CD1c-positive myeloid dendritic cell (primary cell): ENCODE measurements around the gene ROBO4.
A peak's percentile ranks its signal among the peaks of the same experiment; 100 is the strongest.

Source experiments
- DNase-seq: peaks from one replicate; pipeline ENCODE4 v3.0.0-alpha.2; 2016; ENCODE audit errors: extremely low spot score

ROBO4 gene

DNA sequence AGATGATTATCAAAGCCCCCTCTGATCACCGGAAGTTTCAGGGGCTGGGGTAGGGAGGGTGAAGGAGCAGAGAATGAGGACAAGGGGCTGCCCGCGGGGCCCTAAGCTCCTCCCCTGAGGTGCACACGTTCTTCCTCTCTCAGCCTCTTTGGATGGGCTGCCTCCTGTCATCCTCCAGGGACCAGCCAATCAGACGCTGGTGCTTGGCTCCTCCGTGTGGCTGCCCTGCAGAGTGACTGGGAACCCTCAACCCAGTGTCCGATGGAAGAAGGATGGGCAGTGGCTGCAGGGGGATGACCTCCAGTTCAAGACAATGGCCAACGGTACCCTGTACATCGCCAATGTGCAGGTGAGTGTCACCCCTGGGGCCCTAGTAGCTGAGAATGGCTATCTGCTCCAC lies 24.9 kb downstream of the ROBO4 start:
- no peak for DNase-seq

DNA sequence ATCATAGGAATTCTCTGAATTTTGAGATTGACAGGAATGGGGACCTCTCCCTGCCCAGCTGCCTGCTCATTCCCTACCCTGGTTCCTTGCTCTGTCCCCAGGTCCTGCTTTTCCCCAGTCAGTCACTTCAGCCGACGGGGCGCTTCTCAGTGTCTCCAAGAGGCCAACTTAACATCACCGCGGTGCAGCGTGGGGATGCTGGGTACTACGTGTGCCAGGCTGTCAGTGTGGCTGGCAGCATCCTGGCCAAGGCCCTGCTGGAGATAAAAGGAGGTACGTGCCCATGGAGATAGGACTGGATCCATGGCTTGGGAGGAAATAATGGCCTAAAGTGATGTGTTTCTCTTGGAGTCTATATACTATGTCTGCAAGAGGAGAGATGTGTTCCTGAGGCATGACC lies 25.4 kb downstream of the ROBO4 start:
- no peak for DNase-seq

DNA sequence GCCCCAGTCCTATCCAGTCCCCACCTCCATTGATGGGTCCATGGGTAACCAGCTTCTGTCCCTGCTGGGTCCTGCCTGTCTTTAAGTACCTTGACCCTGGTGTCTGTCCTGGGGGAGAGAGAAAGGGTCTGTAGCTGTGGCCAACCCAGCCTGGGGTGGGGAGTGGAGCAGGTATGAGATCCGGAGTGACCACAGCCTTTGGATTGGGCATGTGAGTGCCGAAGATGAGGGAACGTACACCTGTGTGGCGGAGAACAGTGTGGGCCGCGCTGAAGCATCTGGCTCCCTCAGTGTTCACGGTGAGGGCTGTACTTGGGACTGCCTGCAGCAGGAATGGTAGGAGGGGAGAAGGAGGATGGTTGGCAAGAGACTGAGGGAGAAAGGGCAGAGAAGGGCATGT lies 27.2 kb downstream of the ROBO4 start:
- no peak for DNase-seq

DNA sequence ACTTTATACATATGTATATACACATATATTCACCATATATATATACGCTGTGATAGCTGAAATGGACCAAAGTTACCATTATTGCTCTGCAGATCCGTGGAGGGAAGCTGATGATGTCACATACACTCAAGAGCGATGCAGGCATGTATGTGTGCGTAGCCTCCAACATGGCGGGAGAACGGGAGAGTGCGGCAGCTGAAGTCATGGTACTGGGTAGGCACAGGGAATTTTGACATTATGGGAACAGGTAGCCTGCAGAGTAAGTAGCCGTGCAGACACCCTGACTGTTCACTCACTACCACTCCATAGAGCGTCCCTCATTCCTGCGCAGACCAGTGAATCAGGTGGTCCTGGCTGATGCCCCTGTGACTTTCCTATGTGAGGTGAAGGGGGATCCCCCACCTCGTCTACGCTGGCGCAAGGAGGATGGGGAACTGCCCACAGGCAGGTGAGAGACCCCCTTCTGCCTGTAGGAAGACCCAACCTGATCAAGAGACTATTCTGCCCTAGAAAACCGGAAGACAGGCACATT lies 27.7 kb downstream of the ROBO4 start:
- DNase-seq = no peak

DNA sequence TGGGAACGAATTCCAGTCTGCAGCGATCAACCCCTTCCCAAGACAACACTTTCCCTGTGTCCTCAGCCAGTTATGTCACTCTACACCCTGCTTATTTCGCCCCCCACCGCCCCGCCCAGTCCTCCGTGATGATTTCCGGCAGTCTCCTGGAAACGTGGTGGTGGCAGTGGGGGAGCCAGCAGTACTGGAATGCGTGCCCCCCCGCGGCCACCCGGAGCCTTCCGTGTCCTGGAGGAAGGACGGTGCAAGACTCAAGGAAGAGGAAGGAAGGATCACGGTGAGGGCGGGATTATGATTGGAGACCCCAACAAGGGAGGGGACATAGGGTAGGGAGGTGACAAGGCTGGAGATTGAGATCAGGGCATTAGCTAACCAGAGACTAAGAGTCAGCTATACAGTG lies 28.3 kb downstream of the ROBO4 start:
- DNase-seq = no peak

DNA sequence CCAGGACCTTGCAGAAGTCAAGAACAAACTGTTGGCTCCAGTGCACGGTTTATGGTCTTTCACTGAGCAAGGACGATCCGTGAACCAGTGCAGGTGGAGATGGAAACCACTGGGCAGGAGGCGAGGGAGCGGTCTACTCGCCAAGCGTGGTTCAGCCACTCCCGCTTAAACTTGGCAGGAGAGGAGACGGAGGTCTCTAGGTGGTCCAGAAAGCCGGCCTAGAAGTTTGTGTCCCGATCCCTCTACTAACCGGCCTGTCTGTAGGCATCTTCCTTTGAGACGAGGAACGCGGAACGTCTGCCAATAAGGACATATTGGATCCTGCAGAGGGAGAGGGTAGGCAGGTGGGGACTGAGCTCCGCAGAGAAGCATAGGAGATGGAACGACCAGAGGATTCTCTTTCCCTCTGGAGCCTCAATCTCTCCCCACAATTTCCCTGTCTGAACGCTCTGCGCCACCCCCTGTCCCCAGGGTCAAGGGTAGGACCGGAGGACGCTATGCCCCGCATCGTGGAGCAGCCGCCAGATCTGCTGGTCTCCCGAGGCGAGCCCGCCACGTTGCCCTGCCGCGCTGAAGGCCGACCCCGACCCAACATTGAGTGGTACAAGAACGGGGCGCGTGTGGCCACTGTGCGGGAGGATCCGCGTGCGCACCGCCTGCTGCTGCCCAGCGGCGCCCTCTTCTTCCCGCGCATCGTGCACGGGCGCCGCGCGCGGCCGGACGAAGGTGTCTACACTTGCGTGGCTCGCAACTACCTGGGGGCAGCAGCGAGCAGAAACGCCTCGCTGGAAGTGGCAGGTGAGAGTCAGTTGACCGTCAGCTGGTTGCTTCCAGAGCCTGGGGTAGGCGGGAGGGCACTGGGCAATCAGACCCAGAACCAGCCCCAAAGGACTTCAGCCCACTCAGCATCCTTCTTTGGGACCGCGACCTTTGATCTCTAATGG lies 29.1 kb downstream of the ROBO4 start:
- DNase-seq = no peak

DNA sequence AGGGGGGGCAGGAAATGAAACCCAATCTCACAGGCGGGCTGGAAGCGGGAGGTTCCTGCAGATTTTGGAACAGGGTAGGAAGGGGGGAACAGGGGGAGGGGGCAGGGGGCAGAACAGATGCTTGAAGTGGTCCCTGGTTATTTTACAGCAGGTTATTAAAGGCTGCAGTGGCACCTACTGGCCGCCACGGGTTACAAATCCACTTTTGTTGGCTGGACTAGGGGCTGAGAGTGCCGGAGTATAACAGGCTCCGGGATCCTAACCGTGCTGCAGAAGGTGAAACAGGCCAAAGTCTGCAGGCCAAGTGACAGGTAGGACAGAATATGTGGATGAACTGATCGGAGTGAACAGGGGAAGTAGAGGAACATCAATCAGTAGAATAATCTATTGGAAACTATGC lies 30.0 kb downstream of the ROBO4 start:
- peak; percentile 23 for DNase-seq

DNA sequence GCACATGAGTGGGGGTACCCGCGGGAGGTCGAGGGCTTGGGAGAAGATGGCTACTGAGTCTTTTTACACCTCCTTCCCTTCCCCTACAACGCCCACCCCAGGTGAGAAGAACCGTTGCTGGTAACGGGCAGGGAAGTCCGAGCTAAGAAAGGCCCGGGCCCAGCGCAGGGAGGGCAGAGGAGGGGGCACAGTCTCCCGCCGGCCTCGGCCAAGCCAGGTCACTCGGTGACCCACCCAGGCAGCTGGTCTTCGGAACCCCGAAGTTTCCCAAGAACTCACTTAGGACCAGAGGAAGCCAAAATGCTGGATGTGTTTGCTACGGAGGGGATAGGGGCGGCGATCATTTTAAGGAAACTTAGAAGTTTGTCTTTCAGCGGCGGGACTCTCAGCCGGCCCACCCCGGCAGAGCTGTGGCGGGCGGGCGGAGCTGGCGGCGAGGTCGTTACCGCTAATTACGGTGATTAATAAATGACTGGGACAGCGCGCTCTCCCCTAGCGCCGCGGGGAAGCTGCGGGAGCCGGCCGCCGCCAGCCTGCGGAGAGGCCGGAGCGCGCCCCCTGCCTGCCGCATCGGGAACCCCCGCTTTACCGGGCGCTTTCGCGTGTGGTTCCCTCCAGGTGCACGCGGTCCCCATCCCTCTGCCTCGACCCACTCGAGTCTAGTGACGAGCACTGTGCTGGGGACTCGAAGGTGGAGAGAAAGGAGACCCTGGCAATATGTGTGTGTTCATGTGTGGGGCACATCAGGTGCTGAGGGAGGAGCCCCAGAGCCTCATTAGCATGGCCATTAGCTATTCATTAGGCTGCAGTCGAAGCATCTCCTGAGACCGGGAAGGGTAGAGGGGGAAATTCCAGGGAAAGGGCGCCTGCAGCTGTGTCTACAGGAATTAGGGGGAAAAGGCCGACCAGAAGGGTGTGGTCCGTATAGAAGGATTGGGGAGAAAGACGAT lies 31.5 kb downstream of the ROBO4 start:
- DNase-seq = peak; percentile 57

DNA sequence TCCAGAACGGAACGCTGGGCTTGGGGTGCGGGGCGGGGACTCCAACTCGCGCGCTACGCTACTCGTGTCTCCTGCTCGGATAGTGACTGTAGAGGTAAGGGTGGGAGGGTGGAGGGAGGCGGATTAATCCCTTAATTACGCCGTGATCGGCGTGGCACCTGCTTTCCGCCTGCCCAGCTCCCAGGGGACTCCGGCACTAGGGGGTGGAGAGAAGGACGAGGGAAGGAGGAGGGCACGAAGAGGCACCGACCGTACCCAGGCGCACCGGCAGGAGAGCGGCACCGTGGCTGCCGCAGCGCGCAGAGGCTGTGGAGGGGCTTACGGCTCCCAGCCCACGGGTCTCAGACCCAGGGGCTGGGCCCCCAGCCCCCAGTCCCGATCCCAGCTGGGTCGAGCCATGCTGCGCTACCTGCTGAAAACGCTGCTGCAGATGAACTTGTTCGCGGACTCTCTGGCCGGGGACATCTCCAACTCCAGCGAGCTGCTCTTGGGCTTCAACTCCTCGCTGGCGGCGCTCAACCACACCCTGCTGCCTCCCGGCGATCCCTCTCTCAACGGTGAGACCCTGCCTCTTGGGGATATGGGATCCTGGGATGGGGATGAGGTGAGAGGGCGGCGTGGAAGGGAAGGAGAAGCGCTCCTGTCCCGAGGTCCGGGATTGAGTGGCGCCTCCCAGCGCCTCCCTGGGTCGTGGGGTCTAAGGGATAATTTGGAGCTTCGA lies 32.3 kb downstream of the ROBO4 start, which contains the start of gene ROBO3:
ROBO3 (plus strand) TSS at position 252 of the 721 bp plus-strand sequence; CDS start at position 398, 146 bp downstream.
- no peak for DNase-seq

DNA sequence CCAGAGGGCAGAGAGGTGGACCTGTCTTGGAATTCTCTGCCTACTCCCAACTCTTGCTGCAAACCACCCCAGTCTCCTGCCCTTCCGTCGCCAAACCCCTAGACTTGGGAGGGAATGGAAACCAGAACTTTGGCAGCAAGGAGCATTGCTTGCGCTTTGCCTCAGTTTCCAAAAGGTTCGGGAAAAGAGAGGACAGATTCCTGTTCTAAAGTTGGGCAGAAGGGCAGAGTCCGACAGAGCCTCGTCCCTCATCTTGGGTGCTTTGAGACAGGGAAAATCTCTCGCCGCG lies 32.8 kb downstream of the ROBO4 start:
- DNase-seq = no peak

DNA sequence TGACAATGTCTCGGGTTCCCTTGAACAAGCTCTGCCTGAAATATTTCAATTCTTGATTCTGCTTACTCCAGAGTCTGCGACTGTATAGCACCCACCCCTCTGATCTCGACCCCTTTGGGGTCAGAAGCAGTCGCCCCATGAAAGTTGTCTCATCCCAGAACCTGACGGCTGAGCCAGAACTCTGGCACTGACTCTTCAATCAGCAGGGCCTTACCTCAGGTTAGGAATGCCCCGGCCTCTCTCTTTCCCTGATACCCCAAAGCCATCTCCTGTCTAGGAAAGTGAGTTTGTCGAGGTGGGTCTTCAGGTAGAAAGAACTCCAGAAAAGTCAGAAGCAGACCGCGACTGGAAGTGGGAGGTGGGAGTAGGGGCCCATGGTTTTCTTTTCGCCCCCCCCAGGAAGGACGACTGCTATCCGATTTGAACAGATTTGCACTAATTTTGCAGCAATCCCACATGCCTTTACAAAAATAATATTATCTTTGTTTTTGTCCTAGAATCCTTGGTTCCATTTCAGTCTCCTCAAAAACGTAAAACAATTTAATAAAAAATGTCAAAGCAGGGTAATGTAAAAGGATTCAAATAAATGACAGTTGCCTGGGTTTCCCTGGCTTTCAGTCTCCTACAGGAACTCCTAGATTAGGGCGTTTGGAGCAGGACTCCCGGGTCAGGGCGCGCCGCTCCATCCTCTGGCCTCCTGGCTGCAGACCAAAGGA lies 33.3 kb downstream of the ROBO4 start:
- no peak for DNase-seq

DNA sequence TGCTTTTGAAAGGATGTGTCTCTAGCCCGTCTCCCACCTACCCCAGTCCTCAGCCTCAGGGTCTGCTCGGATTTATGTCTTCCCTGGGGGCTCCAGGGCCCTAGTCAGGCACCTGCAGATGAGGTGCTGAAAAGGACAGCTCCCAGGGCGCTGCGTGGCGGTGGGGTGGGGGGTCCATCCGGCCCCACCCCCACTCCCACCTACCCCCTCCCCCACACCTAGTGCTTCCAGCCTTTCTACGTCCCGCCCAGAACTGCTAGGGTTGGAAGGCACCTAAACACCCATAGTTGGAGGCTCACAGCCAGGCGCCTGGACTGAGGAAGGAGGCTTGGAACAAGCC lies 33.9 kb downstream of the ROBO4 start:
- DNase-seq = no peak

DNA sequence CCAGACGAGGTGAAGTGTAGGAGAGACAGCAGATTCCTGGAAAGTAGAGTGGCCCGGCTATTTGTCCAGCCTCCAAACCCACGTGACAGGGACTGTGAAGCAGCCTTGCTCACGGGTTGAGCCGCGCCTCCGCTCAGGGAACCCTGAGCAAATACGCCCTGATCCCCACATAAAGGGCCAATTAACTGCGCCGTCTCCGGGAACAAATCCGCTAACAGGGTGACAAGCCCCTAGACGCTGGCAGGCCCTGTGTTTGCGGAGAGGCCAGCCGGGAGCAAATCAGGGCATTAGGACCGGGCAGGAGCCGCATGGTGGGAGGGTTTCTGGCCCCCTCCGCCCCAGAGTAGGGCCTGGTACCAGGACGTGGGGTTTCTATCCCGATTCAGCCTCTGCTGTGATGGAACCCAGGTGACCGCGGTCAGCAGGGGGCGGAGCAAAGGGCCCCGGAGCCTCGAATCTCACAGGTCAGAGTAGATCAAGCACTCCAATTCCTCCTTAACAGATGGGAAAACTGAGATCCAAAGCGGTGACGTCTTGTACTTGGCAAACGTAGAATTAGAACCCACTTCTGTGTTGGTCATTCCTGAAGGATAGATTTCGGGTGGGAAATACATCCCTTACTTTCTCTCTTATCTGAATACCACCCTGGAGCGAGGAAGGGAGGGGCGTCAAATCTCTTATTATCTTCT lies 34.4 kb downstream of the ROBO4 start:
- DNase-seq = peak; percentile 21

DNA sequence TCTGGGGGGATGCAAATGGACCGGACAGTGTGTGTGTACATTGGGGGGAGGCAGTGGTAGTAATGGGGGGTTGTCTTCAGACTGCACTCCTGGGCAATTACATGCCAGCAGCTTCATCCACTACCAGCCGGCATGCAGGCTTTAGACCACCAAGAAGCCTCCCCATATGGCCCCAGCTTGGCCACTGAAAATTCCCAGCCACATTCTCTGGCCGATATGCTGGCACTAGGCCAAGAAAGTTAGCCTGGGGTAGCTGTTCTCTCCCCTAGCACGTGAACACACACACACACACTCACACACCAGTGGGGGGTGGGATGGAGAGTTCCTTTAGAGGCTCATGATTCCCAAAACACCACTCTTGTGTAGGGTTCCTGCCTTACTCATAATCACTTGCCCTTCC lies 36.0 kb downstream of the ROBO4 start:
- DNase-seq = no peak

DNA sequence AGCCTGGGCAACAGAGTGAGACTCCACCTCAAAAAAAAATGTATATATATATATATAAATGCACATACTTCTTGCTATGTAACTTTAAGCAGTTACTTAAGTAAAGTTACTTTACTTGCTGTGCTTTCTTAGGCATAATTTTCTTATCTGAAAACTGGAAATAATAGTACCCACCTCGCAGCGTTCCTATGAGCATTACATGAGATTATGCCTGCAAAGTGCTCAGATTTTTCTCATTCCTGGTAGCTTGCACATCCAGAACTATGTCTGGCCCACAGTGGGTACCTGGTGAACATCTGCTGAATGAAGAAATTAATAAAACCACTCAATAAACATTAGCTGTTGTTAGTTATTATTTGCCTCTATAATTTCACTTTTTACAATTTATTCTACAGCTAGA lies 38.5 kb downstream of the ROBO4 start:
- DNase-seq = no peak

DNA sequence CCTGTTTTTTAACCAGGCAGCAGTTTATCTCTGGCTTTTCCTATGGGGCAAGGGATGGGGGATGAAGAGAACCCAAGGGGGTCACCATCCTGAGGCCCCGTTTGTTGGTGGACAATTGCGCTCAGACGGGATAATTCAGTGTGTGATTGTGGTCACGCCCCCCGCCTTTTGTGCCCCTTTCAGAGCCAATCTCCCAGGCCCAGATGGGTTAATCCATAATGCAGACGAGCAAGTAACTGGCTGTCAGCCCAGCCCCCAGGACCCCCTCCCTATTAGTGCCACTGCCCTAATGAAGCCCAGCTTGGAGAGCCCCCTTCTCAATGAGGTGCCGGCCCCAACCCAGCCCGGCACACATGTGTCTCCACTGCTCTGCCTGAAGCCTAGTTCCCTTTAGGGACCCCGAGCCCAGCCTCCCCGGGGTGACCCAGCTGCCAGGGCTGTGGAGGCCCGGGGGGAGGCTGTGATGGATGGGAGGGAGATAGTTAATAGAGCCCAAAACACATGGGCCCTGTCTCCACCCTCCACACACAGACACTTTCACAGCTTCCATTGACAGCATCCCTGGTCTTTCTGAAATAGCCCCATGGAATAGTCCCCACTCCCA lies 51.5 kb downstream of the ROBO4 start:
- DNase-seq = no peak

DNA sequence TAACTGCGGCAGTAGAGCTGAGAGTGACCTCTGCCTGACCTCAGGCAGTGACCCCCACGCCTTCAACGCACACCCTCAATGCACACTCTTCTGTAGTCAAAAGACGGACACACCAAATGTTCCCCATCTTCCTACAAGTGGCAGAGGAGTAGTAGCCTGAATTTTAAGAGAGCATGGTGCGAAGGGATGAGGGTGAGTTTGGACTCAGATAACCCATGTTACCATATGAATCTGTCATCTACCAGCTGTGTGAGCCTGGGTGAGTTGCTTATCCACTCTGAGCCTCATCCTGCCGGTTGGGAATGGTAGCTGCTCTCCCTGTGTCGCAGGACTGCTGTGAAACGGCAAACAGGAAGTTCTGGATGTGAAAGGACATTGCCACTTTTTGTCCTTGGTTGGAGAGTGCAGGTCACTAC lies 53.0 kb downstream of the ROBO4 start:
- DNase-seq = no peak

DNA sequence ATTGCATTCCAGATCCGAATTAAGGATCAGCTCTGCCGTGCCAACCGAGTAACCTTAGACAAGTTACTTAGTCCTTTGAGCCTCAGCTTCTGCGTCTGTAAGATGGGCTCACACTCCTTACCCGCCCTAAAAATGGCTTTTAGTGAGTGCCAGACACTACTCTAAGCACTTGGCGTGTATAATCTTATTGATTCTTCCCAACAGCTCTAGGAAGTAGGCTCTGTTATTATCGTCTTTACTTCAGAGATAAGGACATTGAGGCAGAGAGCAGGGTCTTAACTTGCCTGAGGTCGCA lies 54.1 kb downstream of the ROBO4 start:
- DNase-seq = no peak

DNA sequence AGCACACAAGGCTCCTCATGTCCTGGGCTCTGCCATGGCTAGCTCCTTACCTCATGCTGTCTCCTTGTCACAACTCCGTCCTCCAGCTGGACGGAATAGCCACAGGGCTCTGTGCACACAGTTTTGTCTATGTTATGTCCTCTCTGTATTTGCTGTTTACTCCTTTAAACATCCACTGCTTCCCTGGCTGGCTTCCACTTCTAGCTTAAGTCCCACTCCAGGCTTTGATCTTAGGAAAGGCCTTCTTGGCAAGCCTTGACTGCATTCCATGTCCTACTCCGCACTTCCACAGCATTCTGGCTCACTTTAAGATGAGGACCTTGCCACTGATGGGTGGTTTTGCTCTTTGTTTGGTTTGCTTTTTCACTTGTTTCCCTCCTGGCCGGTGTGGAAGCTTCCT lies 55.4 kb downstream of the ROBO4 start:
- no peak for DNase-seq

DNA sequence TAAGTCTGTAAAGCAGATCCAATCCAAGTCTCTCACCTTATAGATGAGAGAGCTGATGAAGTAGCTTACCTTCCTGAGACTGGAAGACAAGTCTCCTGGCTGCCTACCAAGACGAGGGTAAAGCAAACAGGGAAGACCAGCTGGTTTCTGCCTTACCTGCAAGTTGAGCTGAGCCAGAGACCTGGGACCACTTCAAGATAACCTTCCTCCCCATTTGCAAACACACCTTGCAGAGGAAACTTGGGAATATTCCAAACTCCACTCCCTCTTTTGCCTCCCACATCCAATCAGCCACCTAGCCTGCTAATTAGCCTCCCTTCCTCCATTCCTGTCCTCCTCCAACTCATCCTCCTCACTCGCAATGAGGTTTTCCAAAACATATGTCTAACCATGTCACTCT lies 55.8 kb downstream of the ROBO4 start:
- no peak for DNase-seq

DNA sequence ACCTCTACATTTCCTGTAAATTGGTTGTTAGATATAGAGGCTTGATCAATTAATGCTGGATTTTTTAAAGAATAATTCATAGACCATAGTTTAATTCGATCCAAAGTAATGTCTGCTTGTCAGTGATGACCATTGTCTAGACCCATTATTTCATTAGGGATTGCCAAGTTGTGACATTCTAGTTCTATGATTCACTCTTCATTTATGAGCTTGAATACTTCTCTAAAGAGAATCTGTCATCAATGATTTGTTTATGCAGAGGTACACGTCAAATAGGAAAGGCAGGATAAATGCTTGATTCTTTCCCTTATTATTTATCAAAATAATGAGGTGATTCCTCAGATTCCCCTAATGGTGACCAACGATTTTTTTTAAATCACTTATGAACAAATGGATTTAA lies 56.5 kb downstream of the ROBO4 start:
- no peak for DNase-seq
